DMS 273 treated with DMSO at 0.1 percent for 48 hours (cell line): Measurements from ENCODE around the gene NRXN3.
"Not testable (repeated sequence)": the region's sequence is repeated elsewhere in the genome, so short reads cannot be mapped to it uniquely, and the experiment has no call there.

ENCODE experiments used
- DNase-seq: peaks from one replicate; lab custom pipeline; 2025; lab: John Stamatoyannopoulos, UW

Gene NRXN3

DNA sequence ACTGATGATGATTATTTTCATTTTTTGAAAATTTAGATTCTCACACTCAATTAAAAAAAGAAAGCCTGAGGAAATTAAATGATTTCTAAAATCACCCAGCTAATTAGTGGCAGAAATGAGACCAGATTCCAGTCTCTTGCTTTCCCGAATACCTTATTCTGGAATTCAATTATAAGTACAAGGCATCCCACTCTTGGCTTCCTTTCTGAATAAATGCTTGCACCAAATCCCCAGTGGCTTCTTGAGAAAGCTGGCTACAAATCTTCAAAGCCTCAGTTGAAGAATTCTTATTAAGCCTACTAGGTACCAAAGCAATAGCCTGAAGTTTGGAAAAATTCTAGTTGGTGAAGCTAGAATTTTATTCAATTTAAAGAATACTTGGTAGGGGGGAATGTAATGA, 1564.5 kb downstream of the NRXN3 start:
- DNase-seq = no peak

DNA sequence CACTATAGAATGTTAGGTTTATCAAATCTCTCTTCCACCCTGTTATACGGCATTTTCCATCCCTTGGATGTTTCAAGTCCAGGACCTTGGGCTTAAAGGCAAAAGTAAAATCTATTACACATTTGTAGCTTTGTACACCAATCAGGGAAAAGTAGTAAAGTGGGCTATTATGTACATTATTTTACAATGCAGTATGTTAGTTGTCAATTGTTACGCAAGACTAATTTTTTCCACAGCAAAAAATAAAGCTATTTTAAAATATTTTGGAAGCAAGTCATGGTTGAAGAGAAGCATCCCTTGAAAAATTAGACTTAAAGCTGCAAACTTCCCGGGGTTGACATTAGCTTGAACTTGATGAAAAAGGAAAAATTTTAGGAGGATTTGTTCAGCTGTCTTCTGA, 1564.9 kb downstream of the NRXN3 start:
- no peak for DNase-seq

DNA sequence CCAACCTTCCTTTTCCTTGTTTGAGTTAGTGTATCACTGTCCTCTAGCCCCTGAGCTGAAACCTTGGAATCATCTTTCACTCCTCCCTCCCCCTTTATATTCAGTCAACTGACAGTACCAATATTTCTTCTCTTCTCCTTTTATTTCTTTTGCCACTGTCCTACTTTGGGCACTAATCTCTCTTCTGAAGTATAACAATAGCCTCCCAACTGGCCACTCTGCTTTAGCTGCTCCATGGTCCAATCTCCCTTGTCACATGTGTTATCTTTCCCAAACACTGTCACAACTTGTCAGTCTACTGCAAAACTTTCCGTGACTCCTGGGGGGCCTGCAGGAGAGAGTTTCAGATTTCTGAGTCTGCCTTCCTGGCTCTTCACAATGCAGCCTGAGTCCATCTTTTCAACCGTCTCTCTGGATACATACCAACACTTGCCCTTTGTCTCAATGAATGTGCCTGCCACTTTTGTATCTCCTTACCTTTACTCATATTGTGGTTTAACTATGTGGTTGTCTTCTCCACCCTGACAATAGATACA, 1570.0 kb downstream of the NRXN3 start:
- no peak for DNase-seq

DNA sequence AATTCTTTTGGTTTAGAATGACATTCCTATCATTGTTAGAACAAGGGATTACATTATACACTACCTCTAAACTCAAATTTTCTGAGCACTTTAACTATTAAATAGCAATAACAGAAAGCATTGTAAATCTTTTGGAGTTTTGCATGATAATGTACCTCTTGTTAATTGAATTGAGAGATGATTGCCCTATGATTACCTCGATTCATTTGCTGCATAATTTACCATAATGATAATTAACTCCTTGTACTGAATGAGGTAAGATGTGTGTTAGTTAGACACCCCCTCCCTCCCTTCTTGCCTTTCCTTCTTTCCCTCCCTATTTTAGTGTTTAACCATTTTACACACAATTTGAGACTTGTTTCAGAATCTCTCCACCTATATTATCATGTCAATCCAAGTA, 1572.0 kb downstream of the NRXN3 start:
- DNase-seq = no peak

DNA sequence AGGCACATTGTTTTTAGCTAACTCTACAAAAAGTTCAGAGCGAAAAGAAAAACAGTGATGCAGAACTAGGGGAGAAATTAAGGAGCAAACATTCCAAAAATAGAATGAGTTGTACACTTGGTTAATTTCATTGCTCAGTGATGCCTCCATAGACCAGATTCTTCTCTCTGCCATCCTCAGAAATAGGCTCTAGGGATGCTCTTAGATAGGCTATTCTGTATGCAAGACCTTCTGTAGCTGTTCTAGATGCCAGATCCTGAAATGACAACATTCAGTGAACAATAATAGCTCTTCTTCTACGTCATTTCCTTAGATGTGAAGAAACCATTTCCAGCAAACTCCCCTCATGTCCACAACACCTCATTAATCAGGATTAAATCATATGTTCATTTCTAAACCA, 1574.9 kb downstream of the NRXN3 start:
- DNase-seq = no peak

DNA sequence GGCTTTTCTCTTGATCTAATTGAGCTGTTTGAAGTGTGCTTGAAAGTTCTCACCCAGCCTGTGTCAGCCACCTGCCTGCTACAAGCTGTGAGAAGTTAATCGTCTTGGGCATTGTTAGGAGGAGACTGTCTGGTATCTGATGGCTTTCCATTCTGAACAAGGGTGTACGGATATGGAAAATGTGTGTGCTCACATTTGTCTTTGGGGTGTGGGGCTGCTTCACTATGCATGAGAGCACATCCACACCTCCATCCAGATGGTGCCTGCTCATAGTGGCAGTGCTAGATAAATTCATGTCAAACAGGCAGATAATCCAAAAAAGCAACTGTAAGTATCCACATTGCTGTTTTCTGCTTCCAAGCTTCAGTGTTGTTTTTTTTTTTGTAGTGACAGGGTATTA, 1578.9 kb downstream of the NRXN3 start:
- no peak for DNase-seq

DNA sequence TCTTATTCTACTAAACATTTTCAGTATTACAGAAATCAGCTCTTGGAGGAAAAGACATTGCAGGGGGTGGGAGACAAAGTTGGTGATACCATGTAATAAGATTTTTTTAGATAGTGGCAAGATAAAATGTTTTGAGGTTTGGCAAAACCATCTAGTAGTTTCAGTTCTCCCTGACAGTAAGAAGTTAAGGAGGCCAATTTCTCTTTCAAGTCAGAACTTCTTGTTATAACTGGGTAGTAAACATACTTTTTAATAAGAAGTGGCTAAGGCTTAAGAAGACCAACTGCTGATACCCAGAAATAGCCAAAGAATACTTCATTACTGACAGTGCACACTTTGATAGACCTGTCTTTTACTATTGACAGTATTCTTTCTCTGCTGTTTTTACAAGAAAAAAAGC, 1588.8 kb downstream of the NRXN3 start:
- no peak for DNase-seq

DNA sequence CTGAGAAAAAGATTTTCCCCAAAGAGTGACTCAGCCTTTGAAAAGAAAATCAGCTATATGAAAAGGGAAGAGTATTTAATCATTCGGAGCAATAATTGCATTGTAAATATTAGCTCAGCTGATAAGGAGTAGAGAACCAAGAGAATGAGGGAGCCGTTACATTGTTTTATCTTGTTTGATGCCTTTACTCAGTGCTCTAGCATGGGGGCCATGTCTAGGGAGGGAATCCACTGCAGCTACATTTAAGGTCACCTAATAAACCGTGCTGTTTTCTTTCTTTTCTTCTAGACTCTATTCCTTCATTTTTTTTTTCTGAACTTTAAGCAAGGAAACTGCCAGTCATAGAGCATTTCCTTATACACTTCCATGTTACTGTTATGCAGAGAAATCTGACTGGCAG, 1594.2 kb downstream of the NRXN3 start:
- DNase-seq = no peak

DNA sequence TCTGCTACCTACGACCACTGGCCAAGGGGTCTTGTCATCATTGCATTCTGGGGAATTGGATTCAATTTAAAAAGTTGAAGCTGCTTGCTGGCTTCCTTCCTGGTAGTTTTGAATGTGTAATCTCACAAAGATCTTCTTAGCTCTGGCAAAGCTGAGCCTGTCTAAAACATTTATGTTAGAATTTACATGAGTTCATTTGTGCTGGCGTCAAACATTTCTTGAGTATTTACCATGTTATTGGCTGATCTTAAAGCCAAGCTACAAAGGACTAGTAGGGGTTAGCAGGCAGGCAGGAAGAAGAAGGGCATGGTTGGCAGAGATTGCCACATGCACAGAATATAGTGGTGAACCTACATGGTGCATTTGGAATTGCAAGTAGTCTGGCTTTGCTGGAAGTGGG, 1596.3 kb downstream of the NRXN3 start:
- DNase-seq = no peak

DNA sequence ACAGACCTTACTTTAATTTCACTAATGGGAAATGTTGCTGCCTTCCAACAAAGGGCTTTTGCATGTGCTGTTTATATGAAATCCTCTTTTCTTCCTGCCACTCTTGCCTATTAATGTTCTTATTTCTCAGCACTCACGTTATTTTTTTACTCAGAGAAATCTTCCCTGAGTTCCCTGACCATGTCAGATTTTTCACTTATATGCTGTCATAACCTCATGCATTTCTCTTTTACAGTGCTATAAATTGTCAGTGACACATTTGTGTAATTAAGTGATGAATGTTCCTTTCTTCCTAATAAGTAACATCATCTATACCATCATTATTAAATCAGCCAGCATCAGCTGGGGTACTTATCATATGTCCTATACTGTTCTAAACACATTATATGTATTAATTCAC, 1597.1 kb downstream of the NRXN3 start:
- no peak for DNase-seq

DNA sequence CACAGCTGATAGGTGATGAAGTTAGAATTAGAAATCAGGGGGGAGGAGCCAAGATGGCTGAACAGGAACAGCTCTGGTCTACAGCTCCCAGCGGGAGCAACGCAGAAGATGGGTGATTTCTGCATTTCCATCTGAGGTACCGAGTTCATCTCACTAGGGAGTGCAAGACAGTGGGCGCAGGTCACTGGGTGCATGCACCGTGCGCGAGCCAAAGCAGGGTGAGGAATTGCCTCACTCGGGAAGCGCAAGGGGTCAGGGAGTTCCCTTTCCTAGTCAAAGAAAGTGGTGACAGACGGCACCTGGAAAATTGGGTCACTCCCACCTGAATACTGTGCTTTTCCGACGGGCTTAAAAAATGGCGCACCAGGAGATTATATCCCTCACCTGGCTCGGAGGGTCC, 1597.5 kb downstream of the NRXN3 start:
- DNase-seq = not testable (repeated sequence)

DNA sequence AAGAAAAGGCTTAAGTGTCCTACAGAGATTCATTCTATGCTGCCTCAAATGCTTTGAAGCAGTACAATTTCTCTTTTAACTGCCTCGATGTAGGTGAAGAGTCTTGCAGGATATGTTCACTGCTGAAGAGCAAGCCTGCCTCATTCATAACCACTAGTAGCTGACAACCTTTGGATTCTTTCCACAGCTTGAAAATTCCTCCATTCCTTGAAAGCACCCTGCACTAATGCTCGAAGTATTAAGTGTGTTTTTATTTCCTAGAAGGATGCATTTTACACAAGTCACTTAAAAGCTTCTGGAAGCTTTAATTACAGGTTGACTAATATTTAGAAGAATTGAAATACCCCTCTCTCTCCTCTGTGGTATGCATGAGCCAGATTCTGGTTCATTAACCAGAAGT, 1611.7 kb downstream of the NRXN3 start:
- no peak for DNase-seq

DNA sequence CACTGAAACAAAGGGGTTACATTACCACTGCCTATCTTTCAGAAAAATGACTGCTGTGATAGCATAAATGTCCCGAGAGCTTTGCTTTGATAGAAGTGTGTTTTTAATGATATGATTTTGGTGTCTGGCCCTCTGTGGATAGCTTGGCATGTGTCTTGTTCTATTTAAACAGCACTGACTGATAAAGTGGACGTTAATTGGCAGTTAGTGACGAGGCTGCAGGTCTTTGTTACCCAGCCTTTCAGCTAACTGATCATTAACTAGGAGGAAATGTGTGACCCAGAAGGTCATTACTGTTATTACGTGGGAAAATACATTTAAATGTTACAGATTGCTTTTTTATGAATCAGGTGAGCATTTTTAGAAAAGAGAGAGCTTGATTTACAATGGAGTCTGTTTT, 1612.9 kb downstream of the NRXN3 start:
- DNase-seq = no peak

DNA sequence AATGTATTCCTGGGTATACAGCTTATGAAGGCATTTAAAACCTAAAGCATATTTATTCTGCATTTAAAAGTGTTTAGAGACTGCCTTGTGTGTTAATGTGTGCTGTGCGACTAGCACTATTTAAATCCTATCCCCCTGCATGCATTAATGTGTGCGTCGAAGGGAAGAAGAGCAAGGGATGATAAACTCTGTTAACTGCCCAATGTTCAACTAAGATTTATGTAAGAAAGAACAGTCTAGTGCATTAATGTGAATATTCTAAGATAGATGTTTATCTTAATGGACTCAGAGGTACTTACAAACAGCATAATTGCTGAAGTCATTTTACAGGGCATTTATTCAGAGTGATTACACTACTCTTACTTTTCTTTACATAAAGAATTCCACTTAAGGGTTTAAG, 1616.3 kb downstream of the NRXN3 start:
- DNase-seq = no peak

DNA sequence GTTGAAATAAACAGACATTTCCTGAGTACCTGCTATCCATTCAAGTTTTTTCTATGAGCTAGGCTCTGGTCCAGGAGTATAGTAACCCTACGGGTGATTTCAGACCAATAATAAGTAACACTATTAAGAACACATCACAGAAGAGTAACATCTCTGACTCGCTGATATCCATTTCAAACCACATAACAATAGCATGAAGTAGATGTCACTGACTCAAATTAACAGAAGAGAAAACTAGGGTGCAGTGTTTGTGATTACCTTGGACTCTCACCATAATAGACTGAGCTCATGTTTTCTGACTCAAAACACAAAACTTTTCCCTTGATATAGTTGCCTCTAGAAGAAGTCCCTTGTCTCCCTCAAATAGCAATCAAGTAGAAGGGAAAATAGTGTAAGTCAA, 1618.2 kb downstream of the NRXN3 start:
- DNase-seq = no peak

DNA sequence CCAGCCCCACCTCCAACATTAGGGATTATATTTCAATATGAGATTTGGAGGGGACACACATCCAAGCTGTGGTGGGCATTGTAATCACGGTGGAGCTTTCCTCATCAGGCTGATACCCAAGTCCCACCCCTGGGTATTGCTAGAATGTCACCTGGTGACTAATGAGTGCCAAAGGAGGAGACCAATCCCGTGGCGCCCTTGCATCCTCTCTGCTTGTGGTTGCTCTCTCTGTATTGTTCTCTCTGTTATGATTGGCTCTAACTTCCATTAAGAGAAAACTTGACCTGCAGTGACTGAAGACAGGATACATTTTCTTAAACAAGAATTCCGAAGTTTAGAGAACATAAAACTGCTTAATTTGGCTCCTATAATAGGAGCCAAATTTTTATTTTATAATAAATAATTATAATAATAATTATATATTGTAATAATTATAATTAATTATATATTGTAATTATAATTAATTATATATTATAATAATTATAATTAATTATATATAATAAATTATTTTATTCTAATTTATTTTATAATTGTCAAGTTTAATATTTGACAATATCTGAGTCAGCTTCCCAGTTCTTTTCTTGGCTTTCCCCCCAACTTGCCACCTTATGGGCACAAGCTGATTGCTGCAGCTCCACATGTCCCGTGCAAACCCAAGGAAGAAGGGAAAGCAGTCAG, 1621.0 kb downstream of the NRXN3 start:
- DNase-seq = no peak

DNA sequence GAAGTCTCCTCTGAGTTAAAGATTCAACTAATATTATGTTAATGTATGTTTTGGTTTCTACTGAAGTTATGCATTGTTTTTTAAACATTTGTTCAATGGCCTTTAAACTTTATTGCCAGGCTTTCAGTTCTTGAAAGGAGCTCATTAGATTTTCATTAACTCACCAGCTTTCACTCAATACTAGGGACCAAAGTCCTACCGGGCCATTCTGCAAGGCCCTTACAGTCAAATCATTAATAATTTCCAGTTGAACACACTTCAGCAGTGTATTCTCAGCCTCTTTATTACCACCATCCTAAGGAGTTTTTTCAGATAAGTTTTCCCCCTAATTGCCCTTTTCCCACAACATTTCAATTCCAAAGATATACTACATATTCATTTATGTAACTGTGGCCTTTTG, 1631.9 kb downstream of the NRXN3 start:
- DNase-seq = no peak

DNA sequence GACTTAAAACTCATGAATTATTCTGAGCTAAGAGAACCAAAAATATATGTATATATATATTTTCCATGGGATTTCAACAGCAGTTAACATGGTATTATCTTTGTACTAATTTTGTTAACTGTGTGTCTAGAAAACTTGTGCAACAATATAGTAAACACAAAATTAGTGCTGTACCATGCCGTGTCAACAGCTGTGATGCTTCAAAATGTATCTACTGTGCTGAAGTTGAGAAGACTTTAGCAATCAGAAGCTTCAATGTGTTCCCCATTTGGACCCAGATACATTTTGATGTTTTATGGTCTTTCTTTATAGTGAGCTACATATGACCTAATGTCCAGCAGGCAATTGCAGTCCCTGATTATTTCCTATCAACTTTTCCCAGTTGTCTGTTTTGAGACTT, 1635.5 kb downstream of the NRXN3 start:
- no peak for DNase-seq

DNA sequence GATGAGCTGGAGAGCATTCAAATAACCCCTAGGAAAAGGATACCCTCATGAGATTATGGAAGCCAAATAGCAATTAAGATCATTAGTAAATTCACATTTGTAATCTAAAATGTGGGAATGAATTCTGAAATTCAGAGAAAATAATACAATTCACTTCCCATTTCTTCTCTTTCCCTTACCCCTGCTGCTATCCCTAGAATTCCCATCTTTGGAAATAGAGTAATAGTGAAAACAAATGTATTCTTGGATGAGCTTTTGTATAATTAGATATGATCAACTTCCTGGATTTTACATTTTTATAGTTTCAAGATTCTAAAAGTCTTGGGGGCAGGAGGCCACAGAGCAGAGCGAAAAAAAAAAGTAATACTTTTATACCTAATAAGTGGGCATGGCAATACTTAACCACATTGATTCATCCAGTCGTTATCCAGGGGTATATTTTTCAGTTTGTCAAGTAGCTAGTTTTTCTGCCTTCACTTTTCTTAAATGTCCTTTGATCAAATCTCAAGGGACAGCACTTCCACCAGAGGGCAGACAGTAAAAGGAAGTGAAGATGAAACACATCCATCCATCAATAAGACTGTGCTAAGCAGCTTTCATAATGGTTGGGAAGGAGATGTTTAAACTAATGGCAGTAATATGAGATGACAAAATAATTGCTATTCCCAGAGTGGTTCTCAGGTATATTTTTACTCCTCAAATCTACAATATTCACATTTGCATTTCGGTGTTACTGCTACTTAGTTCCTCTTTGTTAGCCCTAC, 1639.9 kb downstream of the NRXN3 start:
- DNase-seq = no peak

DNA sequence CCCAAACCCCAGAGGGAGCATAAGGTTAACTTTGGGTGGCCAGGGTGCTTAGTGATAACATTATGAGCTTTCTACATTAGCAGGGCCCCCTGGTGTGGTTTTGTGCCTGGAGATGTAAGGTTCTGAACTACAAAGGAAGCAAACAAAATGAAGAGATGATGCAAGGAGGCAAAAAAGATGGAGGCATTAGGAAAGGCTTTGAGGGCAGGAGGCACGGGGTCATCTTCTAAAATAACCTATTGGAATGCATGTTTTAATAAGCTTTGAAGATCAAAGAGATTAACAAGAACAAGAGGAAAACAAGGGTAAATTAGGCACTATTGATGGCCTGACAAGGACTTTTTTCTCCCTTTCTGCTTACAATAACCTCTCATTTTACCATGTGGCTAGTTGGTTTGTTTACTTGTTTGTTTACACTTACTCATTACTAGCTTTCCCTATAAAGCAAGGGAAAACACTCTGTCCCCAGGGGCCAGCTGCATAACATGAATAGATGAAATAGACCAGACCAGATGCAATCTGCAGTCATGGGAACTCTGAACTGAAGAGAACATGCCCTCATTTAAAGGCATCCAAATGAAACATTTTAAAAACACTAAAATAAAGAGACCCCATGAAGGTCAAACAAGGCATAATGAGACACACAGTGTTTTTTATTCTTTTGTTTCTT, 1650.8 kb downstream of the NRXN3 start:
- DNase-seq = no peak

DNA sequence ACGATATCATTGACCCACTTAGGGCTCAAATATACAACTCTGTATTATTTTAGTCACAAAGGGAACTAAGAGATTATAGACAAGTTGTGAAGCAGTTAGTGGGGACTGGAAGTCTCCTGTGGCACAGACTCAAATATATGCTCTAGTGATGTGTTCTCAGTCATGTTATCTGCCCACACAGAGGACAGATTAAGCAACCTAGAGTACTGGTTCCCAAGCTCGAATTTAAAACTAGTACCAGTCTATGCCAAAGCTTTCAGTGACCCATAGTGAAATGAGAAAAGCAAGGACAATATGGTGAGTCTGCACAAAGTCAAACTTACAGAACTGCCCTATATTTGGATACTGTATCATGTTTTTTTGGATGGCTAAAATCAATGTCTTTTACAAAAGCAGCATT, 1651.9 kb downstream of the NRXN3 start:
- no peak for DNase-seq

DNA sequence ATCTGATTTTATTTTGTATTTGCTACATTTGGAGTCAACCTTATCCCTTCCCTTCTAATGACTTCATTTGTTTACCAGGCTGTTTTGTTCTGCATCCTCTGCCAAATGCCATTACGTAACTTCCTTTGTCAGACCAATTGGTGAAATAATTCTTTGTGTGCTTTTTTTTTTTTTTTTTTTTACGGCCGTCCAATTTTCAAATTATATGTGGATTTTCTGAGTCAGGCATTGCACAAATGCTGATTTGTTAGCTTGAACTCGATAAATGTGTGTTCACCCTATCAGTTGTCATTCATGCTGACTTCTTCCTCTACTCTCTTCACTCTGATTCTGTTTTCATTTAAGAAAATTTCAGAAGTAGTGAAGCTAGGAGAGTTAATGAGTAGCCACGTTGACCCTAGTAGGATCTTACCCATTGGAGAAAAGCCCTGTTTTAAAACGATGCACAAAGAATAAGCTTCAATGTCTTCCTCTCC, 1654.9 kb downstream of the NRXN3 start:
- DNase-seq = no peak

DNA sequence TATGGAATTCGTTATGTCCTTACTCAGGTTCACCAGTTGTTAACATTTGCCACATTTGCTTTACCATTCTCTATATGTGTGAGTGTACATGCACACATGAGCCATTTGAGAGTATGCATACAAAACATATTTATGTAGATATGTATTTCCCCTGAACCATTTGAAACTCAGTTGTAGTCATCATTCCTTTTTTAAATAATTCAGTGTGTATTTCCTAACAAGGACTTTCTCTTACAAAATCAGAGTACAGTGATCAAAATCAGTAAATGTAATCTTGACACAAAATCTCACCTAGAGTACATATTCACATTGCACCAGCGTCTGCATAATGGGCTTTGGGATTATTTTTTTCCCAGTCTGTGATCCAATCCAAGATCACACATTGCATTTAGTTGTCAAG, 1656.2 kb downstream of the NRXN3 start:
- DNase-seq = no peak
